ENCODE data around the gene CNTNAP1.

The CNTNAP1 gene

DNA sequence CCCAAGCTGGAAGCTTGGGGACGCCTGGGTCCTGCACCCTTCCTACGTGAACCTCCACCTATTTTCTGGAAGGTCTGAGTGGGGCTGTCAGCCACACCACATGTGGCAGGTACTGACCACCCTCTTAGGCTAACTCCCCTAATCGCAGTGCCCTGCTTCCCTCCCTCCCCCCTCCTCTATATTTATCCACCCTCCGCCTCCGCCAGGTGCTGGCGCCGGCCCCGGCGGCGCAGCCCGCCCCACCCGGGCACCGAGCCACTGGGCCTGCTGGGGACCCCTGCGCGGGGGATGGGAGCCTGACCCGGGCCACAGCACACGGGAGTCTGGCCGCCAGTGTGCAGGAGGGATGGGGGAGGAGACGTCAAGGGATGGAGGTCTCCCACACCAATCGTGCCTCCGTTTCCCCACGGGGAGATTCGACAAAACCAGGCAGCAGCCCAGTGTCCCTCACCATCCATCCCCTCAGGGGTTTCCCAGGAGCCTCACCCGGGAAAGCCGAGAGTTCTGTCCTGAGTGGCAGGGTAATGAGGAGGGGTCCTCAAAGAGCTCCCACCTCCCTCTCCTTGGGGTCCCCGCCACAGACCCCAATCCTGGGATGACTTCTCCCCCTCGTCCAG is 6.9 kb upstream of the CNTNAP1 start:
- TF ChIP-seq, protein P1, sequence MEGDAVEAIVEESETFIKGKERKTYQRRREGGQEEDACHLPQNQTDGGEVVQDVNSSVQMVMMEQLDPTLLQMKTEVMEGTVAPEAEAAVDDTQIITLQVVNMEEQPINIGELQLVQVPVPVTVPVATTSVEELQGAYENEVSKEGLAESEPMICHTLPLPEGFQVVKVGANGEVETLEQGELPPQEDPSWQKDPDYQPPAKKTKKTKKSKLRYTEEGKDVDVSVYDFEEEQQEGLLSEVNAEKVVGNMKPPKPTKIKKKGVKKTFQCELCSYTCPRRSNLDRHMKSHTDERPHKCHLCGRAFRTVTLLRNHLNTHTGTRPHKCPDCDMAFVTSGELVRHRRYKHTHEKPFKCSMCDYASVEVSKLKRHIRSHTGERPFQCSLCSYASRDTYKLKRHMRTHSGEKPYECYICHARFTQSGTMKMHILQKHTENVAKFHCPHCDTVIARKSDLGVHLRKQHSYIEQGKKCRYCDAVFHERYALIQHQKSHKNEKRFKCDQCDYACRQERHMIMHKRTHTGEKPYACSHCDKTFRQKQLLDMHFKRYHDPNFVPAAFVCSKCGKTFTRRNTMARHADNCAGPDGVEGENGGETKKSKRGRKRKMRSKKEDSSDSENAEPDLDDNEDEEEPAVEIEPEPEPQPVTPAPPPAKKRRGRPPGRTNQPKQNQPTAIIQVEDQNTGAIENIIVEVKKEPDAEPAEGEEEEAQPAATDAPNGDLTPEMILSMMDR (IDR thresholded peaks at IDR 0.05; ENCODE audit: insufficient read depth, low read length, missing control alignments): no peak
- peak overlapping the region; percentile 94 for H3K4me3 ChIP-seq (ENCODE audit: low read depth, low read length)
- DNase-seq (ENCODE audit: low read depth, low spot score): no peak
- POLR2A ChIA-PET: interaction anchor here (1.0 to 2.0 kb wide), 3 partner anchors 8 to 97 kb away, joined by 3 to 13 read pairs (median 9); partner anchors contain the start of gene PSMC3IP
- CTCF ChIA-PET: interaction anchor here (1.1 to 6.4 kb wide), 6 partner anchors 8 to 97 kb away, joined by 4 to 120 read pairs (median 6); partner anchors contain the start of genes PSMC3IP, RETREG3, TUBG1 and TUBG2

DNA sequence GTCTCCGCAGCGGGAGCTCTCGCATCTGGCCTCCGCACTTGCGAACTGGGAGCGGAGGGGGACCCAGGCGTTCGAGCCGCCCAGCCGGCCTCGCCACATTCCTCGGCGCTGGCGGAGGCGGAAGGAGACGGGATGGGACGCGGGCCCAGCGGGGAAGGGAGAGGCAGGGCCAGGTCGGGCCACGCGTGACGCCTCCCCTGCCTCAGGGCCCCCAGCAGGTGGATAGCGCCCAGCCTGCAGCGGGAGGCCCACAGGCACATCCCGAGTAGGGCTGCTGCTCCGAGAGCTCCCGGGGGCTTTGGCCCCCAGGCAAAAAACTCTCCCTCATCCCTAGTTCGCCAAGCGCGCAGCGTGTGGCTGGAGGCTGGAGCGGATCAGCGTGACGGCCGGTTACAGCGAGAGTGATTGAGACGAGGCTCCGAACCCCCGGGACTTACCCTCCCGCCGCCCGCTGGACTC is 6.3 kb upstream of the CNTNAP1 start:
- ChIA-PET POLR2A (interaction anchor here (1.0 to 2.0 kb wide), 5 partner anchors 8 to 98 kb away, joined by 3 to 13 read pairs (median 7); partner anchors contain the start of genes PSMC3IP, RETREG3 and TUBG1), CTCF (interaction anchor here (1.0 to 6.4 kb wide), 9 partner anchors 9 to 98 kb away, joined by 3 to 120 read pairs (median 5); partner anchors contain the start of genes PSMC3IP, RETREG3, TUBG1 and TUBG2)
- H3K4me3 ChIP-seq (ENCODE audit: low read depth, low read length): peak overlapping the region; percentile 94
- no peak for DNase-seq (ENCODE audit: low read depth, low spot score)
- TF ChIP-seq, protein P1 (IDR thresholded peaks at IDR 0.05; ENCODE audit: insufficient read depth, low read length, missing control alignments): no peak

DNA sequence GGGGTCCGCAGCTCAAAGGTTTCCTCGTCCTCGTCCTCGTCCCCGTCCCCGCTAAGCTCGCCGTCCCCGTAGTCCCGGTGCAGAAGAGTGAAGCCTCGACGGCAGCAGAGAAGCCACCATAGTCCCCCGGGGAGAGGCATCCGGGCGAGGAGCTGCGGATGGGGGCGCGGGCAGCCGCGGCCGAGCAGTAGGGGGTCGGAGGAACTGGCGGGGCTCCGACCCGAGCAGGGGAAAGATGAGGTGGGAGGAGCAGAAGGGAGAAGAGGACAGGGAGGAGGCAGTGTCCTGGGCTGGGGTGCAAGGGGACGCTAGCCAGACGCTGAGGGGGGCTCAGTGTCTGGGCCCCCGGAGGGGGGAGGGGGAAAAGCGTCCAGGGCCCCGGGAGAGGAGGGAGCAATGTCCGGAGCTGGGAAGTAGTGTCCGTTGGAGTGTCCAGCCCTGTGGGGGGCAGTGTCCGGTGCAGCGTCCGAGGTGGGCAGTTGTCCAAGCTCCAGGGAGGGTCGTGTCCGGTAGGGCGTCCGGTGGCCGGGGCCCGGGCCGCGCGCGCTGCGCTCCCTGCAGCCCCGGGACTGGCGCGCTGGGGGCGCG is 5.8 kb upstream of the CNTNAP1 start, which contains the start of gene PLEKHH3:
Gene PLEKHH3, minus strand, starts transcription at position 571 of the 588 bp plus-strand sequence. Its CDS starts 431 bp downstream, at position 140.
- no peak for DNase-seq (ENCODE audit: low read depth, low spot score)
- POLR2A ChIA-PET: interaction anchor here (1.0 to 2.0 kb wide), 6 partner anchors 9 to 98 kb away, joined by 3 to 13 read pairs (median 7); partner anchors contain the start of genes PSMC3IP, RETREG3 and TUBG1
- H3K4me3 ChIP-seq (ENCODE audit: low read depth, low read length): peak within 1 kb of the TSS; percentile 94
- TF ChIP-seq, protein P1 (IDR thresholded peaks at IDR 0.05; ENCODE audit: insufficient read depth, low read length, missing control alignments): peak; percentile 22
- CTCF ChIA-PET: interaction anchor here (1.0 to 6.4 kb wide), 10 partner anchors 9 to 98 kb away, joined by 3 to 120 read pairs (median 5); partner anchors contain the start of genes PSMC3IP, RETREG3, TUBG1 and TUBG2

DNA sequence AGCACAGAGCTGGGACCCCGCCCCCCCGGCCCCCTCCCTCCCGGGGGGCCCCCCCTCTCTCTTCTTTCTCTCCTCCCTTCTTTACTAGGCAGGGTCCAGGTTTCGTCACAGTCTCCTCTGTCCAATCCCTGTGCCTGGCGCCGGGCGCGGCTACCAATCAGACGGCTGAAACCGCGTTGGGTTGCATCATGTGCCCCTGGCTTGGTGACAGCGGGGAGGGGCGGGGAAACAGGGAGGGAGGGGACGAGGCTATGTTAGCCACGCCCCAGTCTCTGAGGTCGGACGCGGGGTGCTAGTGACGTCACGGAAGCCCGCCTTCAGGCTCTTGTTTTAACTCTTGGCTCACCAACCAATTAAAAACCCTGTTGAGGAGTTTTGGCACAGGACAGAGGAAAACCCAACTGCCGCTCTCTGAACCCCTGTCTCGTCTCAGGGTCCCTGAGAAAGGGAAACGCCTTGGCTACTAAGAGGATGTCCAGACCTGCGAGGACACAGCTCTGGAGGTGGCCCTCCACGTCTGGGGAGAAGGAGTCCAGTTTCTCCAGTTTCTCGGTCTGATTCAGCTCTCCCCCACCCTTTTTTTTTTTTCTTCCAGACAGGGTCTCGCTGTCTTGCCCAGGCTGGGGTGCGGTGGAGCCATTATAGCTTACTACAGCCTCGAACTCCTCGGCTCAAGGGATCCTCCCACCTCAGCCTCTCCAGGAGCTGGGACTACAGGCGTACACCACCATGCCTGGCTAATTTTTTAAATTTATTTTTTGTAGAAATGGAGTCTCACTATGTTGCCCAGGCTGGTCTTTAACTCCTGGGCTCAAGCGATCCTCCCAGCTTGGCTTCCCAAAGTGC is 5.1 kb upstream of the CNTNAP1 start:
- H3K4me3 ChIP-seq (ENCODE audit: low read depth, low read length): peak overlapping the region; percentile 94
- peak; percentile 94 for DNase-seq (ENCODE audit: low read depth, low spot score)
- ChIA-PET CTCF (interaction anchor here (0.8 to 6.4 kb wide), 10 partner anchors 8 to 99 kb away, joined by 3 to 120 read pairs (median 5); partner anchors contain the start of genes PSMC3IP and TUBG2), POLR2A (interaction anchor here (0.7 to 2.0 kb wide), 6 partner anchors 10 to 101 kb away, joined by 3 to 13 read pairs (median 7); partner anchors contain the start of genes PSMC3IP, RETREG3 and TUBG1)
- TF ChIP-seq, protein P1 (IDR thresholded peaks at IDR 0.05; ENCODE audit: insufficient read depth, low read length, missing control alignments): no peak

DNA sequence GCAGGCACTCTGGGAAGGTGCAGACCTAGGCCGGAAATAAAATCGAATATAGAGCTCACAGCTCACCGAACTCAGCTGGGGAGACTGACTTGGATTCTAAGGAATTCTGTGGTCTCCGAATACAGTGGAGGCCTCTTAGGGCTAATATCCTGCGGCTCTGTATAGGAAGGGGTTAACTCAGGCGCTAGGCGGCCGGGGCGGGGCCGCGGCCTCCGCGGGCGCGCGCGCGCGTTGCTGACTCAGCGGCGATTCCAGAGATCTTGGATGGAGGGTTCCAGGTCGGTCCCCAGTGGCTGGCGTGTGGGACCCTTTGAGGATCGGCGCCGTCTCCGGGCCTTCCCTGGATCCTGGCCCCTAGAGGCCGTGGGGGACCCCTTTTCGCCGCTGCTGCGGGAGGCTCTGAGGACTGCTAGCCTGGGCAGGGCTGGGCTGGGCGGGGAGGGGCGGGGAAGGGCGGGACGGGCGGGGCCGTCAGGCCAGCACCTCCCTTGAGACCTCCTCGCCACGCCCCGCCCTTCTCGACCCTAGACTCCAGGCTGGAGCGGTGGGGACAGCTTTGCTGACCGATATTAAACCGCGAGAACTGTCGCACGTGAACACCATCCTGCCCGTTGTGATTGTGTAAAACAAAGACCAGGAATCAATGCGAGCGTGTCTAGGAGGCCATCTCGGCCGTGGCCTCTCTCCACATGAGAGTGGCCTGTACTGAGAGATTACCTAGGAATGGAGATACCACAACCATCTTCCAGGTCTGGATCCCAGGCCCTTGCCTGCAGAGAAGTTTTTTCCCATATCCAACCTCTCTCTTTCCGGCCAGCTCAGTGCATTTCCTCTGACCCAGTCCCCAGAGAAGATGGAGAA is 4.2 kb upstream of the CNTNAP1 start:
- ChIA-PET CTCF (interaction anchor here (0.8 to 6.4 kb wide), 15 partner anchors 9 to 146 kb away, joined by 3 to 120 read pairs (median 5); partner anchors contain the start of genes BECN1, PSMC3IP, RETREG3 and TUBG1), POLR2A (interaction anchor here (0.6 to 1.5 kb wide), 4 partner anchors 17 to 147 kb away, joined by 3 to 7 read pairs (median 3); no protein-coding TSS in a partner anchor)
- peak overlapping the region; percentile 76 for H3K4me3 ChIP-seq (ENCODE audit: low read depth, low read length)
- TF ChIP-seq, protein P1 (IDR thresholded peaks at IDR 0.05; ENCODE audit: insufficient read depth, low read length, missing control alignments): no peak
- no peak for DNase-seq (ENCODE audit: low read depth, low spot score)
